Measurements from ENCODE around the gene PINLYP. TPM values are rescaled to one million over a fixed set of nuclear protein-coding genes. Genes with fewer than 3 reads are reported as not detected.

PINLYP gene
- total and polyA plus RNA-seq, 2 donors (not counting 3 experiments of a cell fraction or from before 2014, with no cell fraction given), result 5.5 TPM

DNA sequence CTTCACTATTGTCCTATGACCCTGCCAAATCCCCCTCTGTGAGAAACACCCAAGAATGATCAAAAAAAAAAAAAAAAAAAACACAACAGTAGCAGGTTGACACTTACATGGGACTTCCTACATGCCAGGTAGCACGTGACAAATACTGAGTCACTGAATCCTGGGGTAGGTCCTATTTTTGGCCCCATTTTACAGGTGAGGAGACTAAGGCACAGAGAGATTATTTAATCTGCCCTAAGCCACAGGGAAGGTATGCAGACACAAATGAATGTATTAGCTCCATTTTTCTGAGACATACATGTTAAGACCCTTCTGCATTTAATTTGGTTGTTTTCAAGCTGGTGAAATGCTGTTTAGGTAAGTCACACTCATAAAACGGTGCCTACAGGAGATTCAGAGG is 26.9 kb upstream of the PINLYP start:
- Histone ChIP-seq H3K9me3 (replicated peaks; ENCODE audit: control insufficient read depth, insufficient read depth, low read length) (no peaks in the 10 kb centered on the region), H3K36me3 (ENCODE audit: control insufficient read depth in 2 of 2, extremely low read depth in 1 of 2, insufficient read depth in 2 of 2, low read length in 2 of 2) (peaks cover 2 to 39% of the 10 kb centered on the region in 2 experiments), H3K9ac (replicated peaks; ENCODE audit: extremely low read depth, insufficient read depth, low read length) (no peak overlapping the region), H3K4me1 (ENCODE audit: control insufficient read depth, extremely low read depth, insufficient read depth, low read length) (no peaks in the 10 kb centered on the region), H4K20me1 (replicated peaks; ENCODE audit: control insufficient read depth, extremely low read depth, insufficient read depth, low read length) (no peaks in the 10 kb centered on the region), H3K79me2 (ENCODE audit: control insufficient read depth, insufficient read depth, low read length) (no peaks in the 10 kb centered on the region), H3K27me3 (ENCODE audit: control insufficient read depth in 2 of 2, insufficient read depth in 2 of 2, low read length in 2 of 2) (no peaks in the 10 kb centered on the region), H3K4me2 (ENCODE audit: insufficient read depth, low read length) (no peak overlapping the region), H3K27ac (ENCODE audit: insufficient read depth, low read depth, low read length) (no peak overlapping the region), H3K4me3 (replicated peaks in 1 of 3; ENCODE audit: insufficient read depth in 1 of 3, low read depth in 1 of 3, low read length in 3 of 3) (no peak overlapping the region), H3K9me1 (replicated peaks; ENCODE audit: control insufficient read depth, extremely low read depth, insufficient read depth, low read length) (no peaks in the 10 kb centered on the region), H2AFZ (ENCODE audit: low read depth, low read length) (no peak overlapping the region)
- FAIRE-seq (no peak), DNase-seq (ENCODE audit: low read depth, low spot score) (no peak)
- intact Hi-C loops (cut with micrococcal nuclease) (no loop called here), dilution Hi-C loops (cut with MboI; ENCODE audit: extremely low pct_ligation_motif_present, low sequenced_read_pairs) (no loop called here)
- TF ChIP-seq JUN (IDR thresholded peaks at IDR 0.05; ENCODE audit: borderline replicate concordance, insufficient read depth, insufficient read length, low read depth) (no peak), POLR2A (IDR thresholded peaks at IDR 0.05; ENCODE audit: low read depth, low read length) (no peak), MYC (IDR thresholded peaks at IDR 0.05; ENCODE audit: low read depth, low read length) (no peak), EZH2 (IDR thresholded peaks at IDR 0.05; ENCODE audit: borderline replicate concordance, low read depth, low read length, severe bottlenecking) (no peak), POLR2AphosphoS5 (IDR thresholded peaks at IDR 0.05; ENCODE audit: insufficient read depth, low read depth, low read length) (no peak), CTCF (IDR thresholded peaks at IDR 0.05; ENCODE audit: extremely low read depth in 1 of 2, insufficient read depth in 1 of 2, low read depth in 1 of 2, low read length in 2 of 2) (no peak), FOS (IDR thresholded peaks at IDR 0.05; ENCODE audit: borderline replicate concordance, insufficient read depth, low read length) (no peak), GATA2 (IDR thresholded peaks at IDR 0.05; ENCODE audit: insufficient read depth, insufficient read length, low read depth, low read length) (no peak)
- TF ChIP-seq, protein P1, sequence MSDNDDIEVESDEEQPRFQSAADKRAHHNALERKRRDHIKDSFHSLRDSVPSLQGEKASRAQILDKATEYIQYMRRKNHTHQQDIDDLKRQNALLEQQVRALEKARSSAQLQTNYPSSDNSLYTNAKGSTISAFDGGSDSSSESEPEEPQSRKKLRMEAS (IDR thresholded peaks at IDR 0.05; ENCODE audit: insufficient read depth, insufficient read length), result no peak
- BruUV-seq (replicated peaks), result no TSS peak
- POLR2A ChIA-PET, result no interaction called here
- CTCF ChIA-PET, result interaction anchor here (0.6 to 1.4 kb wide), 2 partner anchors 10 to 46 kb away, joined by 3 read pairs; no protein-coding TSS in a partner anchor

All from endothelial cell of umbilical vein (primary cell).